NCI-H2081 treated with DMSO at 0.1 percent for 48 hours (cell line): ENCODE data around the gene GPC1.

ENCODE experiments used
- DNase-seq: peaks from one replicate; lab custom pipeline; 2025; lab: John Stamatoyannopoulos, UW

GPC1 gene

DNA sequence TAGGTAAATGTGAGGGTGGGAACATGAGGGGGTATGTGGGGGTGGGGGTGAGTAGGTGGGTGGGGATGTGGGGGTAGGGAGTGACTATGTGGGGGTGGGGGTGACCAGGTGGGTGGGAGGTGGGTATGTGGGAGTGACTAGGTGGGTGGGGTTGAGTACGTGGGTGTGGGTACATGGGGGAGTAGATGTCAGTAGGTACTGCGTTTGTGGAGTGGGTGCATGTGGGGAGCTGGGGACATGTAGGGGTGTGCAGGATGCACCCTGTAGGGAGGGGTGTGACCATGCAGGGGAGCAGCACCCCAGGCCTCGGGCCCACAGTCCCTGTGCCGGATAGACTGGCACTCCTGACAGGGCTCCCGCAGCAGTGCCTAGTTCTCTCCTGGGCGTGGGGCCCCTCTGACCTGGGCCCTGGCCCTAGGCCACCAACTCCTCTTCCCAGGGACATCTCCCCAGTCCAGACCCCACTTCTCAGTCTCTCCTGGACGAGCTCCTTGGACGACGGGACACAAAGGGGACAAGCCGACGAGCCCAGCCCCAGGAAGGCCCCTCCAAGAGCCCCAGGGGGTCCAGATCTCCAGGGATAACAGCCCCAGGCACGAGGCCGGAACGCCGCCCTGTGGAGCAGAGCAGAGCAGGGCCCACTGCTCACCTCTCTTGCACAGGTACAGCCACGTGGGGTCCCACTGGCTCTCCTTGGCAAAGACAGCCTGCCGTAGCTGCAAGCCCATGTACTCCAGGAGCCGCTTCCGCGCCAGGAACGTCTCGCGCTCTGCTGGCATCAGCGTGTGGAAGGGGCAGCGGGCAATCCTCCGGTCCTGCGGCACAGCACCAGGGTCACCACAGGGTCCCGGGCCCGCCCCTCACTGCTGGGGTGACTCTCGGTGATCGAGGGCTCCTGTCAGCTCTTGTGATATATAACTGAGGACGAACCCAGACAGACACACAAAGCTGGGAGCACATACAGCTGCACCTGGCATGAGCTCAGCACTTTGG lies 64.1 kb downstream of the GPC1 start:
- no peak for DNase-seq

DNA sequence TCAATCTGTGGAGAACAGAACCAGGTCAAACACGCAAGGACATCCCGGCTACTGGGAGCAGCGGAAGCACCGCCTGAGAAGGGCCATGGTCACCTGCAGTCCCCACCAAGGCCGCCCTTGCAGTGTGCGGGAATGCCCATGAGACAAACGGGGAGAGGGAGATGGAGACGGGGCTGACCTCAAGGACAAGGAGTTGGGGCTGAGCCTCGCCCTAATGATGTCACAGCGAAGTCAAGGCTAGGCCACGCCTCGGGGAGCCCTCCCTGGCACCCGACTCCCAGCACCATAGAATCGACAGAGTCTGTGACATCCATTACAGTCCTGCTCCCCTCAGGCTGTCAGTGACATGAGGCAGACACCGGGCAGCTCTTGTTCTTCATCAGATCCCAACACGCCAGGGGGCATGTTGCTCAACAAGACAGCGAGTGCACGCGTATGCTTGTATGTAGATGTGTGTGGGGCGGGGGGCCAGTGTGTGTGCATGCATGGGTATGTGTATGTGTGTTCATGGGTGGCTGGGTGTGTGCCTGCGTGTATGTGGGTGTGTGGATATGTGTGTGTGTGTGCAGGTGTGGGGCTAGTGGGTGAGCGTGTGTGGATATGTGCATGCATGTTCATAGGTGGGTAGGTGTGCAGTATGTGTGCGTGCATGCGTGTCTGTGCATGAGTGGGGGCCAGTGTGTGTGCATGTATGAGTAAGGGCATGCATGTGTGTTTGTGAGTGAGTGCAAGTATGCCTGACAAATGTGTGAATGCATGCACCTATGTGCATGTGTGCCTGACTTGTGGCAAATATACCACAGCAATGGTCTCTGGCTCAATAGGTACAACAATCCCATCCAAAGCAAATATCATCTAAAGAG lies 65.3 kb downstream of the GPC1 start:
- no peak for DNase-seq

DNA sequence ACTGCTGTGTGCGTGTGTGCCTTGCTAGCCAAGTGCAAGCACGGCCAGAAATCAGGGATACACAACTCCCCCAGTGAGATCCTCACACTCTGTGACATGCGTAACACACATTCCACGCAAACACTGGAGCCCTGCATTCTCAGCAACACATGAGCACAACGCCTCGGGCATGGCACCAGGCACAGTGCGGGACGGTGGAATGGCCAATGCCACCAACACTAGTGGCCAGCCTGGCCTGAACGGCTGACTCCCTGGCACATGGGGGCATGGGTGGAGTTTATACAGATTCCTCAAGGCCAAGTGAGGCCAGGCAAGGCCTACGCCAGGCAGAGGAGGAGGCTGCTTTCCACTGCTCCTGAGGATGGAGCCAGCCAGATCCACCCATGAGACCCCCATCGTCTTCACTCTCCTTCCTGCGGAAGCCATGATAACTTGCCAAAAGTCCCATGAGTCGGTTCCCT lies 66.1 kb downstream of the GPC1 start:
- no peak for DNase-seq

DNA sequence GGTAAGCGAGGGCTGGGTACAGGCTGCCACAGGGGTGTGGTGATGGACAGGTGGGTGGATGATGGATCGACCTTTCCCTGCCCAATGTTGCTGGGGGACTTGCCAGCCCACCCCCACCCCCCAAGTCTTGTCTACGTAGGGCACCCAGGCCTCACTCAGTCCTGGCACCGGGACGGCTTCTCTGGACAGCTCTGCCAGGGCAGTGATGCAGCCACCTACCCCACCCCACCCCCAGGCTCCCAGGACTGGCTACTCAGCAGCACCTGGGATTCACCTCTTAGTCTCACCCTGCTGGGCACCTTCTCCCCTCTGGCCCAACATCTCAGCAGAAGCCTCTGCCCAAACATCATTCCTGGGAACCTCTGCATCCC lies 66.6 kb downstream of the GPC1 start:
- DNase-seq = no peak

DNA sequence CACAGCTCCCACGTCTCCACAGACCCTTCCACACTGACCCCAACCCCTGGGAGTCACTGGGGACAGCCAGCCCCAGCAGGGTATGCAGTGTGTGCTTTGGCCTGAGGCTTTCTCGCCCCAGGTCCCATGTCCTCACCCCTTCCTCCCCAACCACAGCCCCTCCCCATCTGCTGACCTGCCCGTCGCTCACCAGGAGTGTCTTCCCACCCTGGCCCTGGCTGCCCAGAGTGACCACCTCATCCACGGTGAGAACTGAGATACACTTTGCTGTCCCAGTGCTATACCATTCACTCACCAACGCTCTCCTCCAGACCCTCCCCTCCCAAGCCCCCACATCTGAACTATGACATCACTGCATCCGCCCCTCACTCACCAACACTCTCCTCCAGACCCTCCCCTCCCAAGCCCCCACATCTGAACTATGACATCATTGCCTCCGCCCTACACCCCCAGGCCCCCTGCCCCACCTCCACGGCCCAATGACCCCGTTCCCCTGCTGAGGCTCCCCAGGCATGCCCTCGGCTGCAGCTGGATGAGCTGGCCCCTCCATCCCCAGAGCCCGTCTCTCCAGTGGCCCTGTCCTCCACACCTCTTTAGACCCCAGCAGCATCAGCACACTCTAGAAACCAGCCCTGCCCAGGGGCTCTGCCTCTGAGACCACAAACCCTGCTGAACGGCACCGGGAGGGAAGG lies 67.1 kb downstream of the GPC1 start:
- no peak for DNase-seq

DNA sequence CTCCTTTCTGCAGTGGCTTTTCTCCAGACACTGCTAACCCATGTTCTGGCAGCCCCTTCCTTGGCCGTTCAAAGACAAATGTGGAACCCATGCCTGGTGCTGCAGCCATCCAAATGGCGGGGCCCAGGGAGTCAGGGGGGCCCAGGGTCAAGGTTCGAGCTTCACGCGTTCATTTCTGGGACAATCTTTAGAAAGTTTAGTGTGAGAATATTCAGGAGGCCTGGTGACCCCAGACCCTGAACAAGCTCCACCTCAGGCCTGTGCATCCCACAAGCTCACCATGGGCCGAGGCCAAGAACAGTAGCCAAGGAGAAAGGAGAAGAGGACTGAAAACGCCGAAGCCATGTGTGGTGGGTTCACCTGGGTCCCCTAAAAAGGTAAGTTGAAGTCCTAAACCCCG lies 67.9 kb downstream of the GPC1 start:
- no peak for DNase-seq

DNA sequence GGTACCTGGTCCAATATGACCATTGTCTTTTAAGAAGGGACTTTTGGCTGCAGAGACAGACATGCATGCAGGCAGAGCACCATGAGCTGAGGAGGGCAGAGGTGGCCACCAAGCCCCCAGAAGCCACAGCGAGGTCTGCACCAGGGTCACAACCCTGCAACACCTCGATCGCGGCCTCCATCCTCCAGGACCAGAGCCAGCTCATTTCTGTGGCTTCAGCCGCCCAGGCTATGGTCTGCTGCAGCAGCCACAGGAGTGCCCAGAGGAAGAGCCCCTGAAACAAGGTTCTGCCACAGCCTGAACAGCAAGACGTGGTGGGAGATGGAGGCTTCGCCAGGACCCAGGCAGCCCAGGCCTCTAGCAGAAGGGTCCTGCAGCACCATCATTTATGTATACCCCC lies 68.4 kb downstream of the GPC1 start:
- DNase-seq = no peak

DNA sequence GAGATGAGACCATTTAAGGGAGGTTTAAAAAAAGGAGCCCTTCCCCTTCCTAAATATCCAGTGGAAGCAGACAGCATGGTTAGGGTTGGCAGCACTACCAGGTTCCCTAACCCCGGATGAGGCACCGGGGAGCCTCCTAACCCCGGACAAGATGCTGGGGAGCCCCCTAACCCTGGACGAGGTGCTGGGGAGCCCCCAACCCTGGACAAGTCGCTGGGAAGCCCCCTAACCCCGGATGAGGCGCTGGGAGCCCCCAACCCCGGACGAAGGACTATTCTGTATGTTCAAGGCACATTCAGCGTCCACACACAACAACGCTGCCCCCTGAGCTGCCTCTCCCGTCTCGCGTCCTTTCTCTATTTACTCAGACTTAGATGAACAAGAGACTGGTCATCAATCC lies 70.4 kb downstream of the GPC1 start:
- no peak for DNase-seq

DNA sequence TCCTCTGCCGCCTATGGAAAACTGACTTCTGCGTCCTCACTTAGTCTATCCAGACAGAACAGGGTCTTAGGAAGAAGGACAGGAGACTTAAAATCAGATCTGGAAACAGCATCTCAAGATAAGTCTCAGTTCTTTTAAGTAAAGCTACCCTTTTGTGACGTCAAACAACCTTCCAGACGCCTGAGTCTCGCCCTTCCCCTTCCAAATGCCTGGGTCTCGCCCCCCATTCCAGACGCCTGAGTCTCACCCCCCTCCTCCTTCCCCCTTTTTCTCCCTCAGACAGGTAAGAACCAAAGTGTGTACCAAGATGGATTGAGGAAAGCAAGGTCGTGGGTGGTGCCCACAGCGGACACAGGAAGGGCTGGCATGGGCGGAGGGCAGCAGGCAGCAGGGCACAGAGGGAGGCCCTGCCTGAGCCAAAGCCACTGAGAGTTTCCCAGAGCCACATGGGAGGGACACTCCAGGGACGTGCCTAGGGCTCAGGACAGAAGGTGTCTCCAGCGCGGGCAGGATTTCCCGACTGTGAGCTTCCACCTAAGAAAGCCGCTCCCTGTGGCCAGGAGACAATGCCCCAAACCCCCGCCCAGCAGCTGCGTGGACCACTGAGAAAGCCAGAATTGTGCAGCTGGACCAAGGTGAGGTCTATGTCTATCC lies 71.1 kb downstream of the GPC1 start:
- no peak for DNase-seq

DNA sequence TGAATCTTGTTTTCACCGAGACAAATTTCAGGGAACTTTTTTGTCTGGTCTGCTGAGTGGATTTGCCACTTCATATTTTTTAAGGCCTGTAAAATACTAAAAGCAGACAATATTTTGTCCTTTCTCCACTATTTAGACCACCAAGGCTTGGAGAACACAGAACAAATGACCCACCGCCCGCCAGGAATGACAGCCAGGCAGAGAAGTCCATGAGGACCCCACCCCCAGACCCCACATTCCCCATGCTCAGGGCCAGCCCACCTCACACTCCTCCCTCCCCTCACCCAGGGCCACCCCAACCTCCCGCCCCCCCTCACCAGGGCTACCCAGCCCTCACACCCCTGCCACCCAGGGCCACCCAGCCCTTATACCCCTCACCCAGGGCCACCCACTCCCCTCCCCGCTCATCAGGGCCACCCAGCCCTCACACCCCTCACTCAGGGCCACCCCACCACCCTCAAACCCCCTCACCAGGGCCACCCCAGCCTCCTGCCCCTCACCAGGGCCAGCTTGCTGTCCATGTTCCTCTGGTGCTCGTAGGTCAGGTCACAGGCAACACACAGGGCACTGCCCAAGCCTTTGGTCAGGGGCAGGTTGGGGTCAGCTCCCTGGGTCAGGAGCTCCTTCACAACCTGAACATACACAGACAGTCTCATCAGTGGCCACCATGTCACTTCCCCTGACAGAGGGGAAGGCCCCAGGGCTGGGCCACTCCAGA lies 71.8 kb downstream of the GPC1 start:
- DNase-seq = no peak

DNA sequence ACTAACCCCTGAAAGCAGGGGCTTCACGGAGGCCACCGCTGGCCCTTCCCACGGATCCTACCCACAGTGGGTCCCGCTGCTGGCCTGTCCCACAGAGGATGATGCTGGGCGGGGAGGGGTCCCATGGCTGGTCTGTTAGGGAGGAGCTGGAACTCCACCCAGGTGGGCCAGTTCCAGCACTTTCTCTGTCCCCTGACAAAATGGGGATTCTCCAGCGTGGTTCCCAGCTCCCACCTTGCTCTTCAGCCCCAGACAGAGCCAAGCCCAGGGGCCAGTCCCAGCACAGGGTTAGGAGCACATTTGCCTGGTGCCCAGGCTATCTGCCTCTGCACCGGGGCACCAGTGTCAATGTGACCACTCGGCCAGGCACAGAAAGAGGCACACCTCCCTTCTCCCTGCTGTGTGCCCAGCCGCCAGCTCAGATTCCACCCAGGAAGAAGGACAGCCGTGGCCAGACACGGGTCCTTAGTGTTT lies 72.4 kb downstream of the GPC1 start:
- no peak for DNase-seq

DNA sequence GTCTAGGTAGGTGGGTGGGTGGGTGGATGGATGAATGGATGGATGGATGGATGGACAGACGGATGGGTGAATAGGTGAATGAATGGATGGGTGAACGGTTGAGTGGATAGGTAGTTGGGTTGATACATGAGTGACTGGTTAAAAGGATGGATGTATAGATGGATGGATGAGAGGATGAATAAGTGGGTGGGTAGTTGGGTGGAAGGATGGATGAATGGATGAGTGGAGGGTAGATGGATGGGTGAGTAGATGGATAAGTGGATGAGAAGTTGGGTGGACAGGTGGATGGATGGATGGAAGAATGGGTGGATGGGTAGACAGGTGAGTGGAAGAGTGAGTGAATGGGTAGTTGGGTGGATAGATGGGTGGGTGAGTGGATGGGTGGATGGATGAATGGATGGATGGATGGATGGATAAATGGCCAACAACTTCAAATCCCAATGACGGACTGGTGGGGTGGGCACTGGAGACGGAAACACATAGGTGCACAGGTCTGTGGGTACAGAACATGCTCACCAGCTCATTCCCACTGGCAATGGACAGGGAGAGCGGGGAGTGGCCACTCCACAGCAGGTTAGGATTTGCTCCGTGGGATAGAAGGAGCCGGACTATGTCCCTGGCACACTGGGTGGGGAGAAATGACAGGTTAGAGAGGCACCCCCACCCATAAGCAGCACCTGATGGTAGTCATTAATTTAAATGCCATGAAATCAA lies 73.5 kb downstream of the GPC1 start:
- DNase-seq = no peak

DNA sequence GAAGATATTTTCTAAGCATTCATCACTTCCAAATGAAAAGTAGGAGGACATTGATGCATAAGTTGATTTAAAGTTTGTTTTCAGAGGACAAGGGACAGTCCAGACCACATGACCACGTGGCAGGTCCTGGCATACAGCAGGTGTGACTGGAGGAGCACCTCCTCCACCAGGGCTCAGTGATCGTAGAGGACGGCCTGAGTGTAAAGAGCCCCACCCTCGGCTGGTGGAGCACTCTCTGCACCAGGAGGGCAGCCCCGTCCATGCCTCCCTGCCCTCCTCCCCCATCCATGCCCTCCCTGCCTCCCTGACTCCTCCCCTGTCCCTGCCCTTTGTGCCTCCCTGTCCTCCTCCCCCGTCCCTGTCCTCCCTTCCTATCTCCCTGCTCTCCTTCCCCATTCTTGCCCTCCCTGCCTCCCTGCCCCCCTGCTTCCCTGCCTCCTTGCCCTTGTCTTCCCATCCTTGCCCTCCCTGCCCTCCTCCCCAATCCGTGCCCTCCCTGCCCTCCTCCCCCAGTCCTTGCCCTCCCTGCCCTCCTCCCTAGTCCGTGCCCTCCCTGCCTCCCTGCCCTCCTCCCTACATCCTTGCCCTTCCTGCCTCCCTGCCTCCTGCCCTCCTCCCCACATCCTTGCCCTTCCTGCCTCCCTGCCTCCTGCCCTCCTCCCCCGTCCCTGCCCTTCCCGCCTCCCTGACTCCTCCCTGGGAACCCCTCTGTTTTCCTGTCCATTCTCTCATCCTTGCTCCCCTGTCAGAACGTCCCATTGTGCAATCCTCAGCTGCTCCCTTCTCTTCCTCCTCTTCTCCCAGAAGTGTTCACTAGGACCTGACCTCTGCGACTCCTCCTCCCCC lies 74.4 kb downstream of the GPC1 start:
- DNase-seq = no peak

DNA sequence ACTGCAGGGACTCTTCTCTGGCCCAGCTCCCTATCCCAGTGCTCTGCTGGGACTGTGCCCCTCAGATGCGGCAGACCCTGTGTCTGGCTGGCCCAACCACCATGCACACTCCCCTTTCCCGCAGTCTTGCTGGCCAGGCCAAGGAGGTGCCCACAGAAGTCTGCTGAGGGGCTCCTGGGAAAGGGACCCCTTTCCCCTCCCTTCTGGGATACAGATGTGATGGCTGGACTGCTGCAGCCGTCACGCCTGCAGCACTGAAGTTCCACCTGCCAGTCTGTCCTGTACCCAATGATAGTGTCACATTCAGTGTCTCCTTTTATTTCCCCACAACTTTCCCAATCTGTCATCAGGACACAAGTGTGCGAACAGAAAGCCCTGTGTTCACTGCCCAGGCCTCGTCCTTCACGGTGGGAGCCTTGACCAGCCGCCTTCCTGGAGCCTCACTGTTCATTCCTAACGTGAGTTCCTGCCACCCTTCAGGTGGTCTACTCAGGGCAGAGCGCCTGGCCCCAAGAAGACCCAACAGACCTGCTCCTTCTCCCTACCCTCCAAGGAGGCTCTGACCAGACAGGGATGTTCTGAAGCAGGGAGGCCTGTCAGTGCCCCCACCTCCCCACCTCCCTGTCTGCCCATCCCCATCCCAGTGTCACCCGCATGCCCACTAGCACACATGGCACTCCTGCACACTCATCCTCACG lies 75.2 kb downstream of the GPC1 start:
- no peak for DNase-seq

DNA sequence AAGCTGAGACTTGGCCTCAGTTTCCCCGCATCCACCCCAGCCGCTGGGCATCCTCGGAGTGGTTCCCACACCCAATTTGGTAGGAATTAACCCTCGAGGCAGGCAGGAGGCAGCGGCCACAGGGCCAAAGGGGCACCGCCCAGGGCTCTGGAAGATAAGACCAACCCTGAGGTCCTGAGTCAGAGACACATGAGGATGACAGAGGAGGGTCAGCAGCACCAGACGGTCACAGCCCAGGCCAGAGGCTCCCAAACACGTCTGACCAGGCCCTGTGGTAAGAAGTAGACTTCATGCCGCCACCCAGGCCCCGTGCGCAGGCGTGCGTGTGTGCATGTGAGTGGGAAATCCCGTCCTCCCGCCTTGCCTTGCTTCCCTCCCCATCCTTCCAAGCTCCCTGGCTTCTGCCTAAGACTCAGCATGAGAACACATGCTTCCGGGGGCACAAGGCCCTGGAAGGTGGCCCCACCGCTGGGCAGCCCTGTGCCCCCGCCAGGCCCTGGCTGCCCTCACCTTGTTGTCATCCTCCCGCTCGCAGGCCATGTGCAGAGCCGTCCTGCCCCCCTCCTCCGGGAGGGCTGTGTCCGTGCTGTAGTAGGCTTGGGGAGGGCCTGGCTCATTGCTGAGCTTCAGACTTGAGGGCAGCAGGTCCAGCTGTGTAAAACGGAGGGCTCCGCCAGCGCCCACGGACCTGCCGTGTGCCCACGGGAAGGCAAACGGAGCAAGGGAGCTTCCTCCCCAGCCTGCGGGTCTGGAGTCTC lies 76.1 kb downstream of the GPC1 start:
- no peak for DNase-seq

DNA sequence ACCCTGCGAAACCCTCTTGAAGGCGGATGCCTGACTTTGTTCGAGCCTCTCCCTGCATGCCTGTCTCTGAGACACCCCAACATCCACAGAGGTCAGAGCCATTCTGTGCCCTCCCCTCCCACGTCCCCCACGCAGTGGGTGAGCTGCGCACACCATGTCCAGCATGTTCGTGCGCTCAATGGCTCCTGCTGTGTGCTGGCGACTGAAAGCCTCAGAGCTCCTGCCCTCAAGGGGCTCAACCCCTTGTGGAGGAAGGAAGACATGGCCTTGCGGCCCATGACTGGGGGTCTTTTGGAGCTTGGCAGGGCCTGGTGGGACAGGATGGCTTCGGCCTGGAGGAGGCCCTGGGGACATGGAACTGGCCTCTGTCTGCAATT lies 76.6 kb downstream of the GPC1 start:
- no peak for DNase-seq

DNA sequence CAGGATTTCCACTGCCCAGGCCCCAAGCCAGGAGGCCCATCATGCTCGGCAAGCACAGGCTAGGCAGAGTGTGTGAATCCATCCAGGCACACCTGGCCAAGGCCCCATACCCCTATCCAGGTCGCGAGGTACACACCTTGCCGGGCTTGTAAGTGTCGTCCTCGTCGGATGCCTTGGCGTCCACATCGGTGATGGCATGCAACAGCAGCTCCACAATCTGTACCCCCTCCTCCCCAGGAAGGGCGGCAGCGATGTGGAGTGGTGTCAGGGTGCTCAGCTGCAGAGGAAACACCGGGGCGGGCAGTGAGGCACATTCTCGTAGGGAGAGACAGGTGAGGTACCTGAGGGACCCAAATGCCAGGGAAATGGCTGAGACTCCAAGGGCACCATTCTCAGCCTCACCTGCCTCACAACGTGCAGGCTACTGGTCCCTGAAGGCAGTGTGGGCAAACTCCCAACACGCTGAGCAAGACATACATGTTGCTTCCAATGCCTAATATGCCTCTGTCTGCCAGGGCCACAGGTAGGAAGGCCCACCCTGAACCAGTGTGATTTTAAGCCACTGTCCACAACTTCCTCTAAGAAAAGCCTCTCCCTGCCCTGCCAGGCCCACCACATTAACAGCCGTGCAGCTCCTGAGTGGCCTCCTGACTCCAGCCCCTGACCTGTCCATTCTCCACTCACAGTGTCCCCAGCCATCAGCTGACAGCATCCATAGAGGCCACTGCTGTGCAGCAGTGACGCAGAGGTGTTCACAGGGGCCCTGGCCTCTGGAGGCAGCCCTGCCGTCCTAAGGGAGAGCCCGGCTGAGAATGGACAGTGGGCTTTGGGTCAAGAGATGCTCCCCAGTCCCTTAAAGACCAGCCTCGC lies 77.4 kb downstream of the GPC1 start:
- DNase-seq = no peak
